H9 (cell line): ENCODE measurements around the gene RGL1. TPM values are rescaled to one million over a fixed set of nuclear protein-coding genes. Genes with fewer than 3 reads are reported as not detected.

Experiments used
- DNase-seq: peaks from one replicate; pipeline ENCODE4 v3.0.0-alpha.2; 2017
- H2AFZ ChIP-seq: one replicate; pipeline ENCODE4 v1.6.1; 2013; ENCODE audit warnings: mild to moderate bottlenecking, low read length, control low read depth, moderate library complexity
- H2AK5ac ChIP-seq: 2 replicates; pipeline ENCODE4 v1.6.1; 2013; ENCODE audit warnings: low read length, control low read depth, mixed read lengths; ENCODE audit not compliant: insufficient read length
- H2BK120ac ChIP-seq: one replicate; pipeline ENCODE4 v1.6.1; 2013; ENCODE audit warnings: low read depth, mild to moderate bottlenecking, low read length, control low read depth, inconsistent platforms; ENCODE audit not compliant: poor library complexity, severe bottlenecking
- H2BK12ac ChIP-seq: 2 replicates; pipeline ENCODE4 v1.6.1; 2013; ENCODE audit warnings: low read length, control low read depth, mixed read lengths, low read depth; ENCODE audit not compliant: insufficient read length
- H2BK15ac ChIP-seq: 2 replicates; pipeline ENCODE4 v1.6.1; 2013; ENCODE audit warnings: low read depth, low read length, control low read depth
- H2BK20ac ChIP-seq: one replicate; pipeline ENCODE4 v1.6.1; 2013; ENCODE audit warnings: low read depth, mild to moderate bottlenecking, low read length, control low read depth, inconsistent platforms; ENCODE audit not compliant: poor library complexity, severe bottlenecking
- H2BK5ac ChIP-seq: 2 replicates; pipeline ENCODE4 v1.6.1; 2013; ENCODE audit warnings: low read length, control low read depth, mixed read lengths; ENCODE audit not compliant: insufficient read length
- H3K14ac ChIP-seq: 2 replicates; pipeline ENCODE4 v1.6.1; 2013; ENCODE audit warnings: low read length, control low read depth; ENCODE audit not compliant: insufficient read depth
- H3K18ac ChIP-seq: 2 replicates; pipeline ENCODE4 v1.6.1; 2013; ENCODE audit warnings: low read depth, mild to moderate bottlenecking, mixed read lengths, low read length, control low read depth; ENCODE audit not compliant: insufficient read length
- H3K23ac ChIP-seq: 2 replicates; pipeline ENCODE4 v1.6.1; 2013; ENCODE audit warnings: low read length, control low read depth, mixed read lengths, low read depth; ENCODE audit not compliant: insufficient read length
- H3K23me2 ChIP-seq: 2 replicates; pipeline ENCODE4 v1.6.1; 2013; ENCODE audit warnings: low read depth, mild to moderate bottlenecking, mixed read lengths, low read length, control low read depth; ENCODE audit not compliant: insufficient read length, poor library complexity, severe bottlenecking
- H3K27ac ChIP-seq: 2 replicates; pipeline ENCODE4 v1.5.1; 2013; ENCODE audit warnings: low read length, control low read depth, mixed read lengths, low read depth; ENCODE audit not compliant: insufficient read length
- H3K27me3 ChIP-seq: 2 replicates; pipeline ENCODE4 v1.6.1; 2013; ENCODE audit warnings: low read length, control low read depth, inconsistent platforms; ENCODE audit not compliant: insufficient read depth
- H3K4ac ChIP-seq: 2 replicates; pipeline ENCODE4 v1.6.1; 2013; ENCODE audit warnings: low read depth, mild to moderate bottlenecking, control low read depth, inconsistent platforms, low read length, moderate library complexity
- H3K4me1 ChIP-seq: 2 replicates; pipeline ENCODE4 v1.6.1; 2013; ENCODE audit warnings: low read length, control low read depth, inconsistent platforms; ENCODE audit not compliant: insufficient read depth
- H3K4me2 ChIP-seq: 2 replicates; pipeline ENCODE4 v1.6.1; 2013; ENCODE audit warnings: low read length, control low read depth, mixed read lengths; ENCODE audit not compliant: insufficient read length, insufficient read depth
- H3K56ac ChIP-seq: 2 replicates; pipeline ENCODE4 v1.6.1; 2013; ENCODE audit warnings: low read depth, mild to moderate bottlenecking, mixed read lengths, low read length, control low read depth; ENCODE audit not compliant: insufficient read length
- H3K79me1 ChIP-seq: 2 replicates; pipeline ENCODE4 v1.6.1; 2013; ENCODE audit warnings: low read depth, mild to moderate bottlenecking, moderate library complexity, low read length, control low read depth, inconsistent platforms; ENCODE audit not compliant: insufficient read depth, poor library complexity, severe bottlenecking
- H3K79me2 ChIP-seq: 2 replicates; pipeline ENCODE4 v1.6.1; 2013; ENCODE audit warnings: low read length, control low read depth, inconsistent platforms; ENCODE audit not compliant: insufficient read depth
- H3K9ac ChIP-seq: 2 replicates; pipeline ENCODE4 v1.6.1; 2013; ENCODE audit warnings: low read length, control low read depth, mixed read lengths; ENCODE audit not compliant: insufficient read length; ENCODE audit errors: extremely low read depth
- H3K9me3 ChIP-seq: one replicate; pipeline ENCODE4 v1.6.1; 2013; ENCODE audit warnings: low read depth, low read length, inconsistent platforms; ENCODE audit not compliant: control insufficient read depth
- H3T11ph ChIP-seq: one replicate; pipeline ENCODE4 v1.6.1; 2013; ENCODE audit warnings: mild to moderate bottlenecking, low read length, control low read depth, inconsistent platforms
- H4K20me1 ChIP-seq: one replicate; pipeline ENCODE4 v1.6.1; 2013; ENCODE audit not compliant: control insufficient read depth, insufficient read length, insufficient read depth
- H4K5ac ChIP-seq: 2 replicates; pipeline ENCODE4 v1.6.1; 2013; ENCODE audit warnings: low read depth, mild to moderate bottlenecking, mixed read lengths, low read length, control low read depth; ENCODE audit not compliant: insufficient read length
- H4K8ac ChIP-seq: replicated peaks from 2 replicates; pipeline ENCODE4 v1.6.1; 2013; ENCODE audit warnings: low read length, control low read depth, mixed read lengths, low read depth; ENCODE audit not compliant: insufficient read length
- H4K91ac ChIP-seq: 2 replicates; pipeline ENCODE4 v1.6.1; 2013; ENCODE audit warnings: low read depth, mild to moderate bottlenecking, moderate library complexity, mixed read lengths, low read length, control low read depth; ENCODE audit not compliant: insufficient read length
- H3K27ac Mint-ChIP-seq, 3 experiments: 2 replicates in 2 of 3; 3 replicates in 1 of 3; pipeline ENCODE4 v1.8.0; 2020 to 2021; ENCODE audit warnings: mixed read lengths in 3 of 3, mild to moderate bottlenecking in 1 of 3, moderate library complexity in 1 of 3
- H3K27me3 Mint-ChIP-seq: 2 replicates; pipeline ENCODE4 v1.8.0; 2021; ENCODE audit warnings: low read depth, mild to moderate bottlenecking, moderate library complexity, mixed read lengths
- H3K36me3 Mint-ChIP-seq, 3 experiments: 2 replicates in 2 of 3; 3 replicates in 1 of 3; pipeline ENCODE4 v1.8.0; 2020 to 2021; ENCODE audit warnings: low read depth in 3 of 3, mixed read lengths in 3 of 3; ENCODE audit not compliant: insufficient read depth in 1 of 3
- H3K4me1 Mint-ChIP-seq, 2 experiments: 2 replicates each; pipeline ENCODE4 v1.8.0; 2020; ENCODE audit warnings: mixed read lengths in 2 of 2
- H3K4me3 Mint-ChIP-seq, 2 experiments: 2 replicates in 1 of 2; 3 replicates in 1 of 2; pipeline ENCODE4 v1.8.0; 2020 to 2021; ENCODE audit warnings: mild to moderate bottlenecking in 2 of 2, mixed read lengths in 2 of 2, moderate library complexity in 1 of 2
- H3K9me3 Mint-ChIP-seq, 2 experiments: 2 replicates in 1 of 2; 3 replicates in 1 of 2; pipeline ENCODE4 v1.8.0; 2020; ENCODE audit warnings: mild to moderate bottlenecking in 2 of 2, mixed read lengths in 2 of 2, moderate library complexity in 1 of 2
- WGBS: extraction: QIAGEN DNeasy Blood & Tissue Kit; methylation state at CpG from one replicate; pipeline ENCODE4 v1.1.7; 2013; ENCODE audit warnings: missing lambda C conversion rate, low lambda C conversion rate, mixed read lengths; ENCODE audit not compliant: insufficient read length; ENCODE audit errors: extremely low coverage; 5-methylcytosine and 5-hydroxymethylcytosine counted together
- total RNA-seq: library from RNA; stranded (reverse); gene quantifications from 2 replicates; pipeline ENCODE4 v1.2.1, GENCODE V29; 2021
- TF ChIP-seq, protein P1 (sequence below): fragments of 200-600 bp; sonication (generic); conservative IDR thresholded peaks from 3 replicates; pipeline ENCODE4 v1.8.0; 2021; ENCODE audit warnings: antibody characterized with exemption, mild to moderate bottlenecking

Gene RGL1
- total RNA-seq, 1 experiment from 2014 or later, result 1.4 TPM

DNA sequence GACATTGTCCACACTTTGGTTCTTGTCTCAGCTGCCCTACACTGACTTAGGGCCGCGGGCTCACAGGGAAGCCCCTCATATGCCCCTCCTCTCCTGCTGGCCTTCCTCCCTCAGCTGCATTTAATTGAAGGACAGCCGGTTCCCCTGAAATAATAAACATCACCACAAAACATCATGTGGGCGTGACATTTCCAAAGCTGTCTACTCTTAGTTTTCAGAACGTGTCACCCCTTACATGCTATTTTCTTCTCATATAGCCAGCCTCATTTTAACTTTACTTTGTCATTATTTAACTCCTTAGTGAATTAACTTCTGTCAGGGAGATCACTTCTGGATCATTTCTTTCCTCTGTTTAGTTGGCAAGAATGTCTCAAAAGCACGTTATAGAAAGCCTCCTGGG, 129.4 kb downstream of the RGL1 start:
- no peak overlapping the region for H4K8ac ChIP-seq
- no peak overlapping the region for H3K4me2 ChIP-seq
- no peaks in the 10 kb centered on the region for H3K4me1 Mint-ChIP-seq
- H3K56ac ChIP-seq, result no peak overlapping the region
- H3K9ac ChIP-seq, result no peak overlapping the region
- no peak overlapping the region for H3K14ac ChIP-seq
- H3K4me1 ChIP-seq, result no peaks in the 10 kb centered on the region
- H3K27ac Mint-ChIP-seq, result no peak overlapping the region
- H3K23ac ChIP-seq, result no peak overlapping the region
- H3K23me2 ChIP-seq, result no peaks in the 10 kb centered on the region
- H3K4me3 Mint-ChIP-seq, result no peak overlapping the region
- WGBS, result no CpG with 5 or more reads among the region's 6 CpGs
- TF ChIP-seq, protein P1, sequence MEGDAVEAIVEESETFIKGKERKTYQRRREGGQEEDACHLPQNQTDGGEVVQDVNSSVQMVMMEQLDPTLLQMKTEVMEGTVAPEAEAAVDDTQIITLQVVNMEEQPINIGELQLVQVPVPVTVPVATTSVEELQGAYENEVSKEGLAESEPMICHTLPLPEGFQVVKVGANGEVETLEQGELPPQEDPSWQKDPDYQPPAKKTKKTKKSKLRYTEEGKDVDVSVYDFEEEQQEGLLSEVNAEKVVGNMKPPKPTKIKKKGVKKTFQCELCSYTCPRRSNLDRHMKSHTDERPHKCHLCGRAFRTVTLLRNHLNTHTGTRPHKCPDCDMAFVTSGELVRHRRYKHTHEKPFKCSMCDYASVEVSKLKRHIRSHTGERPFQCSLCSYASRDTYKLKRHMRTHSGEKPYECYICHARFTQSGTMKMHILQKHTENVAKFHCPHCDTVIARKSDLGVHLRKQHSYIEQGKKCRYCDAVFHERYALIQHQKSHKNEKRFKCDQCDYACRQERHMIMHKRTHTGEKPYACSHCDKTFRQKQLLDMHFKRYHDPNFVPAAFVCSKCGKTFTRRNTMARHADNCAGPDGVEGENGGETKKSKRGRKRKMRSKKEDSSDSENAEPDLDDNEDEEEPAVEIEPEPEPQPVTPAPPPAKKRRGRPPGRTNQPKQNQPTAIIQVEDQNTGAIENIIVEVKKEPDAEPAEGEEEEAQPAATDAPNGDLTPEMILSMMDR, result no peak
- DNase-seq, result no peak
- no peak overlapping the region for H3K27ac ChIP-seq
- H2BK5ac ChIP-seq, result no peak overlapping the region
- H2AK5ac ChIP-seq, result no peak overlapping the region
- 0 out of 7 replicates have a peak, but pooled peaks cover 0 to 2% (median 0%) of the 10 kb centered on the region in 3 experiments for H3K36me3 Mint-ChIP-seq
- no peak overlapping the region for H3K4ac ChIP-seq
- H3K79me2 ChIP-seq, result no peaks in the 10 kb centered on the region
- no peak overlapping the region for H3T11ph ChIP-seq
- no peak overlapping the region for H2BK20ac ChIP-seq
- no peak overlapping the region for H2BK120ac ChIP-seq
- H3K27me3 Mint-ChIP-seq, result peaks cover 16% of the 10 kb centered on the region
- no peak overlapping the region for H3K18ac ChIP-seq
- no peak overlapping the region for H4K91ac ChIP-seq
- H3K79me1 ChIP-seq, result no peaks in the 10 kb centered on the region
- no peaks in the 10 kb centered on the region for H3K9me3 ChIP-seq
- H4K5ac ChIP-seq, result no peak overlapping the region
- H3K27me3 ChIP-seq, result no peaks in the 10 kb centered on the region; the same call in 1 of the 2 replicates
- H2BK12ac ChIP-seq, result no peak overlapping the region
- H2AFZ ChIP-seq, result no peak overlapping the region
- no peak overlapping the region for H2BK15ac ChIP-seq
- H4K20me1 ChIP-seq, result no peaks in the 10 kb centered on the region
- H3K9me3 Mint-ChIP-seq, result no peaks in the 10 kb centered on the region
